Neutrophil (primary cell): ENCODE results near the gene PPP3CA.

Experiments used
- H3K27ac ChIP-seq: fragments of 200-600 bp; sonication (generic); 2 replicates; pipeline ENCODE4 v1.5.1; 2016; ENCODE audit warnings: mild to moderate bottlenecking, moderate library complexity
- H3K27me3 ChIP-seq: fragments of 200-600 bp; sonication (generic); 2 replicates; pipeline ENCODE4 v1.6.0; 2016; ENCODE audit warnings: mild to moderate bottlenecking
- H3K36me3 ChIP-seq: fragments of 200-600 bp; sonication (generic); 2 replicates; pipeline ENCODE4 v1.5.1; 2017
- H3K4me1 ChIP-seq, 2 experiments: fragments of 200-600 bp in 1 of 2; sonication (generic) in 1 of 2; 1 replicate in 1 of 2; 2 replicates in 1 of 2; pipeline versions ENCODE4 v1.5.1 to v1.6.1; 2013 to 2016; ENCODE audit warnings: low read depth in 1 of 2, low read length in 1 of 2, mild to moderate bottlenecking in 1 of 2, moderate library complexity in 1 of 2; ENCODE audit not compliant: control insufficient read depth in 1 of 2, insufficient read depth in 1 of 2
- H3K4me3 ChIP-seq, 2 experiments: fragments of 200-600 bp in 1 of 2; sonication (generic) in 1 of 2; 1 replicate in 1 of 2; 2 replicates in 1 of 2; pipeline ENCODE4 v1.5.1; 2013 to 2016; ENCODE audit warnings: low read depth in 1 of 2, low read length in 1 of 2, mild to moderate bottlenecking in 1 of 2, moderate library complexity in 1 of 2
- H3K9me3 ChIP-seq: fragments of 200-600 bp; sonication (generic); 2 replicates; pipeline ENCODE4 v1.5.1; 2016
- TF ChIP-seq, protein P1 (sequence below): fragments of 200-600 bp; sonication (generic); IDR thresholded peaks from 2 replicates; pipeline ENCODE4 v1.5.1; 2016; ENCODE audit warnings: antibody characterized with exemption

Gene PPP3CA

DNA sequence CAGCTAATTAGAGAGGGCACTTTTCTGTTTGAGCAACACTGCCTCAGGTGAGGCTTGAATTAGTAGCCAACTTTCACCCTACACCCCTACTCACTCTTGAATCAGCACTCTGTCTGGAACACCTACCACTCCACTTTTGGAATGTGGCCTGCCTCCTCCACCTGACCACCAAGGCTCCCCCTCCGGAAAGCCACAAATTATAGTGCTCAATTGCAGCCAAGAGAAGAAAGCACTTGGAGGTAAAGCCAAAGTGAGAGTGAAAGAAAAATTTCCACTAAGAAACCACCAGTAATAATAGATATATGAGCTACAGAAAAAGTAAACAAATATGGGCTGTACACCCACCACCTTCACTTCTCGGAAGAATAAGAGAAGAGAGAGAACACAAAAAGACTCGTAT, 41.1 kb downstream of the PPP3CA start:
- TF ChIP-seq, protein P1, sequence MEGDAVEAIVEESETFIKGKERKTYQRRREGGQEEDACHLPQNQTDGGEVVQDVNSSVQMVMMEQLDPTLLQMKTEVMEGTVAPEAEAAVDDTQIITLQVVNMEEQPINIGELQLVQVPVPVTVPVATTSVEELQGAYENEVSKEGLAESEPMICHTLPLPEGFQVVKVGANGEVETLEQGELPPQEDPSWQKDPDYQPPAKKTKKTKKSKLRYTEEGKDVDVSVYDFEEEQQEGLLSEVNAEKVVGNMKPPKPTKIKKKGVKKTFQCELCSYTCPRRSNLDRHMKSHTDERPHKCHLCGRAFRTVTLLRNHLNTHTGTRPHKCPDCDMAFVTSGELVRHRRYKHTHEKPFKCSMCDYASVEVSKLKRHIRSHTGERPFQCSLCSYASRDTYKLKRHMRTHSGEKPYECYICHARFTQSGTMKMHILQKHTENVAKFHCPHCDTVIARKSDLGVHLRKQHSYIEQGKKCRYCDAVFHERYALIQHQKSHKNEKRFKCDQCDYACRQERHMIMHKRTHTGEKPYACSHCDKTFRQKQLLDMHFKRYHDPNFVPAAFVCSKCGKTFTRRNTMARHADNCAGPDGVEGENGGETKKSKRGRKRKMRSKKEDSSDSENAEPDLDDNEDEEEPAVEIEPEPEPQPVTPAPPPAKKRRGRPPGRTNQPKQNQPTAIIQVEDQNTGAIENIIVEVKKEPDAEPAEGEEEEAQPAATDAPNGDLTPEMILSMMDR = no peak
- Histone ChIP-seq H3K9me3 (no peaks in the 10 kb centered on the region), H3K27ac (peak overlapping the region; percentile 16), H3K27me3 (no peaks in the 10 kb centered on the region), H3K36me3 (no peaks in the 10 kb centered on the region), H3K4me3 (no peak overlapping the region), H3K4me1 (peaks cover 7 to 17% of the 10 kb centered on the region in 2 experiments)

DNA sequence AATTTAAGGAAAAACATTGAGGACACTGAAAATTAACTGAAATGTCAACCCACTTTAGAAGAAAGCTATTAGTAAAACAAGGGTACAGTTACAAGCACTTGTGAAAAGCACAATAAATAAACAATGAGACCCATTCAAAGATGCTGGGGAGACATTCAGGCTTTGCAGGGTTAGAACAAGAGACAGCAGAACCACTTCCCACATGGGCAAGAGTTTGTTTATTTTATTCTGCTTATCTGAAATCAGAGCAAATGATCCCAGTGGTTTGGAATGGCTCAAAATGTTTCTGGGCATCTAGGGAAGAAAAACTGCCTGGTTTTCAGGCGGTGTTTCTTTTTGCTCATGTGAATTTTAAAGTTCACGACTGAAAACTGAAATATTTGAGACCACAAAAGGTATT, 42.4 kb downstream of the PPP3CA start:
- H3K36me3 ChIP-seq = no peaks in the 10 kb centered on the region
- H3K27me3 ChIP-seq = no peaks in the 10 kb centered on the region
- H3K27ac ChIP-seq = no peak overlapping the region
- H3K9me3 ChIP-seq = no peaks in the 10 kb centered on the region
- H3K4me3 ChIP-seq = no peak overlapping the region
- H3K4me1 ChIP-seq = peaks cover 5 to 11% of the 10 kb centered on the region in 2 experiments
- TF ChIP-seq, protein P1 = no peak

DNA sequence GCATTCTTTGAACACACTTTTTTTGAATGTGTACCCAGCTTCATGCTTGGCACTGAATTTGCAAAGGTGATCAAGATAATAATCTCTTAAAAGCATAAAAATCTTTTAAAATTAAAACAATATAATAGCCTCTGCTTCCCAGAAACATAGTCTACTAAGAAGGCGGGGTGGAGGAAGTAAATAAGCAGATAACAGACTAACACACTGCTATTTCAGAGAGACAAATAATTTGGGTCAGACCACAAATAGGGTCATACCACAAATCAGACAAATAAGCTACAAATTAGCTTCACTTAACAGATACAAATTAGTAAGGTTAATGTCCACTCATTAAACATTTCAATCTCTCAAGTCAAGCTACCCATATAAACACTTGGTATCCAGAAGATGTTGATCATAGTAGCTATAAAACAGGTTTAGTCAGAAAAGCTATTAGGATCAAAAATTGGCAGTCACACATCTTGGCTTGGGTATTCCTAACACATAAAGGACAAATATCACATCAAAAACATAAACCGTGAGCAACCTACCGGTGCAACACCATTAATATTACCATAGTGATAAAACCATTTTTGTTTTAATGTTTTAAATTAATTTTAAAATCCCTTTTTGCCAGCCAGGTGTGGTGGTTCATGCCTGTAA, 47.3 kb downstream of the PPP3CA start:
- TF ChIP-seq, protein P1 = no peak

DNA sequence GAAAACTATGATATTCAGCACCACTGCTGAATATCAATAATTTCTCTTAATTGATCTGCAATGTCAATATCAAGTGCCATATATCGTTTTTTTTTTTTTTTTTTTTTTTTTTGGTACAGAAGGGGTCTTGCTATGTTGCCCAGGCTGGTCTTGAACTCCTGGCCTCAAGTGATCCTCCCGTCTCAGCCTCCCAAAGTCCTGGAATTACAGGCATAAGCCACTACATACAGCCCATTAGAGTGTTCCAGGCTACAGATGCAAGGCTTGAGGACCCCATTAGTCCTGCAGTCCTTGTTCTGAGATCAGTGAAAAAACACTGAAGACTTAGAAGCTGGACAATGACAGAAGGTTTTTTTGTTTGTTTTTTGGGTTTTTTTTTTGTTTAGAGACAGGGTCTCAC, 48.3 kb downstream of the PPP3CA start:
- H3K27ac ChIP-seq = no peak overlapping the region
- H3K9me3 ChIP-seq = no peaks in the 10 kb centered on the region
- H3K27me3 ChIP-seq = no peaks in the 10 kb centered on the region
- H3K36me3 ChIP-seq = no peaks in the 10 kb centered on the region
- H3K4me1 ChIP-seq = peaks cover 3 to 7% of the 10 kb centered on the region in 2 experiments
- TF ChIP-seq, protein P1 = no peak
- no peak overlapping the region for H3K4me3 ChIP-seq

More for the DNA sequence above, 47.3 kb downstream of the PPP3CA start:
- Histone ChIP-seq H3K27ac (no peak overlapping the region), H3K27me3 (no peaks in the 10 kb centered on the region), H3K4me1 (no peaks in the 10 kb centered on the region), H3K36me3 (no peaks in the 10 kb centered on the region), H3K9me3 (no peaks in the 10 kb centered on the region), H3K4me3 (no peak overlapping the region)

DNA sequence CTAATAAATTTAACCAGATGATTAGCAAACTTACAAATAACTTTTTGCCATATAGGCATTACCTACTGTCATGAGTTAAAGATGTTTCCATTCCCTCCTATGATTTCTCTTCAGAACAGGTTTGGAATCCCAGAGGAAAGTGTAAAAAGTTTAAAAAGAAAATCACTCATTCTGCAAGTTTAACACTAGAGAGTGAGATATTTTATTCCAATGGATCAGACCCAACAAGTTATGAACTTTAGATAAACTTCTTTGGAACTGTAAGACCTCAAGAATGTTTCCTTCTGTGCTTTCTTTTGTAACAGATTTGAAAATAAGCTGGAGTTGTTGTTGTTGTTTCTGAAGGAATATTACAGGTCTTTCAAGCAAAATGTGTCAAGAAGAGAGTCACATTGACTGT, 51.6 kb downstream of the PPP3CA start:
- Histone ChIP-seq H3K4me1 (peaks cover 3 to 19% of the 10 kb centered on the region in 2 experiments), H3K27ac (peak overlapping the region; percentile 17), H3K36me3 (no peaks in the 10 kb centered on the region), H3K4me3 (no peak overlapping the region), H3K27me3 (no peaks in the 10 kb centered on the region), H3K9me3 (no peaks in the 10 kb centered on the region)
- TF ChIP-seq, protein P1 = no peak
